Spleen (tissue), 11 donors: ENCODE results near the gene STN1. TPM values are rescaled to one million over a fixed set of nuclear protein-coding genes. Genes with fewer than 3 reads are reported as not detected.

Experiments used
- DNase-seq: peaks from one replicate; pipeline ENCODE4 v3.0.0-alpha.2; 2020
- H3K27ac ChIP-seq, 8 donors: fragments of 200-600 bp; sonication (generic) in 7 of 8; 1 replicate in 4 of 8; 2 replicates in 4 of 8; pipeline versions ENCODE4 v1.5.0 to v1.8.0; 2016 to 2021; ENCODE audit warnings: inconsistent platforms in 4 of 8, mild to moderate bottlenecking in 4 of 8, moderate library complexity in 1 of 8
- H3K27me3 ChIP-seq, 7 donors: fragments of 200-600 bp; sonication (generic) in 6 of 7; replicated peaks in 1 of 7; 1 replicate in 4 of 7; 2 replicates in 3 of 7; pipeline versions ENCODE4 v1.5.0 to v1.8.0; 2016 to 2021; ENCODE audit warnings: inconsistent platforms in 3 of 7, mild to moderate bottlenecking in 1 of 7
- H3K36me3 ChIP-seq, 6 donors: fragments of 200-600 bp; sonication (generic) in 5 of 6; 1 replicate in 4 of 6; 2 replicates in 2 of 6; pipeline versions ENCODE4 v1.5.0 to v1.8.0; 2016 to 2021; ENCODE audit warnings: inconsistent platforms in 2 of 6
- H3K4me1 ChIP-seq, 6 donors: fragments of 200-600 bp; sonication (generic) in 5 of 6; 1 replicate in 3 of 6; 2 replicates in 3 of 6; pipeline versions ENCODE4 v1.5.0 to v1.8.0; 2016 to 2021; ENCODE audit warnings: inconsistent platforms in 3 of 6
- H3K4me3 ChIP-seq, 8 donors: fragments of 200-600 bp; sonication (generic) in 7 of 8; 1 replicate in 4 of 8; 2 replicates in 4 of 8; pipeline versions ENCODE4 v1.5.0 to v1.8.0; 2016 to 2021; ENCODE audit warnings: inconsistent platforms in 4 of 8, mild to moderate bottlenecking in 4 of 8, moderate library complexity in 2 of 8
- H3K9me3 ChIP-seq, 8 donors: fragments of 200-600 bp; sonication (generic) in 7 of 8; 1 replicate in 4 of 8; 2 replicates in 4 of 8; pipeline versions ENCODE4 v1.5.0 to v1.8.0; 2016 to 2021; ENCODE audit warnings: inconsistent platforms in 4 of 8
- CTCF ChIP-seq, 11 experiments: fragments of 200-600 bp in 7 of 11; fragments of 450-650 bp in 4 of 11; sonication (generic) in 4 of 11; IDR thresholded peaks in 8 of 11; conservative IDR thresholded peaks in 3 of 11; 1 replicate in 7 of 11; 2 replicates in 4 of 11; pipeline versions ENCODE4 v1.4.0 to v1.8.0; 2016 to 2021; ENCODE audit warnings: antibody characterized with exemption in 11 of 11, inconsistent platforms in 4 of 11, mild to moderate bottlenecking in 1 of 11
- POLR2A ChIP-seq, 3 donors: fragments of 450-650 bp; IDR thresholded peaks; one replicate each; pipeline ENCODE4 v1.5.1; 2017; ENCODE audit warnings: antibody characterized with exemption in 3 of 3, mild to moderate bottlenecking in 1 of 3
- POLR2AphosphoS5 ChIP-seq, 3 donors: sonication (generic); formaldehyde crosslinking; IDR thresholded peaks; one replicate each; pipeline ENCODE4 v1.5.1; 2017; ENCODE audit warnings: antibody characterized with exemption in 3 of 3
- WGBS, 5 donors: extraction: QIAGEN DNeasy Blood & Tissue Kit in 3 of 5; methylation state at CpG; one replicate each; pipeline versions ENCODE4 v1.1.5 to v1.1.7; 2013 to 2018; 5-methylcytosine and 5-hydroxymethylcytosine counted together
- intact Hi-C: fragments of 100-400 bp; cut with DNase I; formaldehyde crosslinking; loops from one replicate; pipeline ENCODE4 v1.15.0; 2023; ENCODE audit warnings: low total_unique reads
- polyA plus RNA-seq, 3 donors: library from polyadenylated mRNA; stranded (reverse); fragments of 200-250 nt; gene quantifications; one replicate each; pipeline ENCODE4 v1.2.1, GENCODE V29; 2013
- total RNA-seq, 7 donors: library from RNA; depleted of rRNA in 3 of 7; stranded (reverse); fragments of >200 nt in 3 of 7; fragmentation: NEBNext Ultra II Directional in 4 of 7; extraction: Animal tissue kit (Norgen Biotek cat#: 25700) in 4 of 7; gene quantifications; one replicate each; pipeline versions ENCODE4 v1.1.0 to v1.2.1, GENCODE V29; 2016 to 2021
- donor health status: healthy with polysubstance abuse.
- donor health status: DM: no; HTN: no; CAD: no; lungs with moderate emphysema.
- donor health status: DM: no; HTN: no; CAD: no.
- donor health status: Bipolar disorder and iron deficiency.
- donor health status: healthy.
- donor health status: DM: no; HTN: no; CAD: no.
- donor health status: DM: yes; HTN: yes; CAD: no.

STN1 gene
- total and polyA plus RNA-seq, 10 donors = 14.2 to 27.7 (median 22.3) TPM

- Histone ChIP-seq H3K4me3 (peak overlapping the region; percentile 53 to 92 (median 70)), H3K9me3 (peaks cover 0 to 13% (median 10%) of the 10 kb centered on the region in 8 donors), H3K4me1 (peaks cover 24 to 66% (median 49%) of the 10 kb centered on the region in 6 donors), H3K27ac (peak overlapping the region; percentile 94 to 98 (median 95)), H3K27me3 (no peaks in the 10 kb centered on the region), H3K36me3 (peaks cover 0 to 7% (median 0%) of the 10 kb centered on the region in 6 donors)
- 19 to 38% (median 26%) methylated on average over 2 of the region's 2 CpGs for WGBS, 5 donors
- no peak for DNase-seq
- no peak for TF ChIP-seq POLR2A (IDR thresholded peaks at IDR 0.05)
- no peak for TF ChIP-seq CTCF (IDR thresholded peaks at IDR 0.05 in 8 of 11, conservative IDR thresholded peaks at IDR 0.05 in 3 of 11)
- no peak for TF ChIP-seq POLR2AphosphoS5 (IDR thresholded peaks at IDR 0.05)
- intact Hi-C loops = loop anchor here (10.0 kb wide), 2 partner anchors 58 to 208 kb away; partner anchors contain the start of gene SFR1
Observed at GRCh38 chr10:103916876-103917275, 1.1 kb downstream of the STN1 start.

GRCh38 chr10:103916254-103916653, 1.7 kb downstream of the STN1 start:
- WGBS, 5 donors = 19 to 47% (median 31%) methylated on average over 1 of the region's 1 CpG
- DNase-seq = no peak
- intact Hi-C loops = loop anchor here (10.0 kb wide), 2 partner anchors 59 to 209 kb away; partner anchors contain the start of gene SFR1
- no peak for TF ChIP-seq CTCF (IDR thresholded peaks at IDR 0.05 in 8 of 11, conservative IDR thresholded peaks at IDR 0.05 in 3 of 11)
- TF ChIP-seq POLR2A (IDR thresholded peaks at IDR 0.05) = no peak
- TF ChIP-seq POLR2AphosphoS5 (IDR thresholded peaks at IDR 0.05) = no peak
- Histone ChIP-seq H3K27ac (peak overlapping the region; percentile 94 to 98 (median 95)), H3K9me3 (peaks cover 0 to 13% (median 10%) of the 10 kb centered on the region in 8 donors), H3K4me3 (peak overlapping the region in 6 of 8 donors; percentile 16 to 92 (median 68)), H3K36me3 (peaks cover 0 to 7% (median 0%) of the 10 kb centered on the region in 6 donors), H3K4me1 (peaks cover 24 to 72% (median 53%) of the 10 kb centered on the region in 6 donors), H3K27me3 (no peaks in the 10 kb centered on the region)

GRCh38 chr10:103915796-103916195, 2.2 kb downstream of the STN1 start:
- Histone ChIP-seq H3K36me3 (peaks cover 0 to 7% (median 0%) of the 10 kb centered on the region in 6 donors), H3K27ac (peak overlapping the region; percentile 94 to 98 (median 95)), H3K27me3 (no peaks in the 10 kb centered on the region), H3K4me3 (peak overlapping the region in 6 of 8 donors; percentile 16 to 92 (median 68)), H3K9me3 (peaks cover 0 to 13% (median 10%) of the 10 kb centered on the region in 8 donors), H3K4me1 (peaks cover 28 to 77% (median 58%) of the 10 kb centered on the region in 6 donors)
- 14 to 28% (median 26%) methylated on average over 6 of the region's 6 CpGs for WGBS, 5 donors
- intact Hi-C loops = loop anchor here (10.0 kb wide), 2 partner anchors 59 to 209 kb away; partner anchors contain the start of gene SFR1
- DNase-seq = peak; percentile 82
- peak in 2 of 3 donors; percentile 29 to 61 for TF ChIP-seq POLR2AphosphoS5 (IDR thresholded peaks at IDR 0.05)
- TF ChIP-seq CTCF (IDR thresholded peaks at IDR 0.05 in 8 of 11, conservative IDR thresholded peaks at IDR 0.05 in 3 of 11) = no peak

- Histone ChIP-seq H3K9me3 (peaks cover 0 to 13% (median 10%) of the 10 kb centered on the region in 8 donors), H3K27ac (peak overlapping the region; percentile 13 to 91 (median 86)), H3K4me3 (no peak overlapping the region), H3K36me3 (peaks cover 0 to 10% (median 0%) of the 10 kb centered on the region in 6 donors), H3K4me1 (peaks cover 46 to 95% (median 75%) of the 10 kb centered on the region in 6 donors), H3K27me3 (no peaks in the 10 kb centered on the region)
- intact Hi-C loops = loop anchor here (10.0 kb wide), 2 partner anchors 62 to 212 kb away; partner anchors contain the start of gene SFR1
- DNase-seq = no peak
- WGBS, 5 donors = 88 to 94% (median 90%) methylated on average over 4 of the region's 4 CpGs
- TF ChIP-seq CTCF (IDR thresholded peaks at IDR 0.05 in 8 of 11, conservative IDR thresholded peaks at IDR 0.05 in 3 of 11) (no peak), POLR2A (IDR thresholded peaks at IDR 0.05) (no peak), POLR2AphosphoS5 (IDR thresholded peaks at IDR 0.05) (no peak)
Observed at GRCh38 chr10:103912759-103913158, 5.2 kb downstream of the STN1 start.
